Measurements from ENCODE around the gene SLIT3.

The SLIT3 gene

GRCh38 chr5:169300468-169301385 lies at the start of gene SLIT3:
Gene SLIT3, minus strand, starts transcription at chr5:169301139. Its CDS starts 430 bp downstream, at chr5:169300709.
- DNase-seq, result no peak

GRCh38 chr5:169350016-169350415 lies 49.1 kb upstream of the SLIT3 start:
- DNase-seq, result no peak

DNA sequence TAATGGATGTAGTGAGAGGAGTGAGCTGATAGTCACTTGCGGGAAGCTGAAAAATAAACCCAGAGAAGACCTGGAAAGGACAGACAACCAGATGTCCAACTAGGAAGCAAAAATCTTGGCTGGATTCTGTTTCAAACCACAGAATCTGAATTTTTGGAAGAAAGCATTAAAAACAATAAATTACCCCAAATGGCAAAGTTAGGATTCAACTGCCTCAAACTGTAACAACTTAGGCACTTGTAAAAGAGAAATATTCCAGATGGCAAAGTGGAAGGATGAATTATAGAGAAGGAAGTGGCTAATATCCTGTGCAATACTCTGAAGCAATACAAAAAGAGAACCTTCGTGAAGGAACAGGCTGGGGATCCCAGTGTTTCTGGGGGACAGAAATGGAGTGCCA lies 46.8 kb upstream of the SLIT3 start:
- no peak for DNase-seq

- DNase-seq, result no peak
These were observed 43.7 kb upstream of the SLIT3 start for GRCh38 chr5:169344629-169345028.

DNA sequence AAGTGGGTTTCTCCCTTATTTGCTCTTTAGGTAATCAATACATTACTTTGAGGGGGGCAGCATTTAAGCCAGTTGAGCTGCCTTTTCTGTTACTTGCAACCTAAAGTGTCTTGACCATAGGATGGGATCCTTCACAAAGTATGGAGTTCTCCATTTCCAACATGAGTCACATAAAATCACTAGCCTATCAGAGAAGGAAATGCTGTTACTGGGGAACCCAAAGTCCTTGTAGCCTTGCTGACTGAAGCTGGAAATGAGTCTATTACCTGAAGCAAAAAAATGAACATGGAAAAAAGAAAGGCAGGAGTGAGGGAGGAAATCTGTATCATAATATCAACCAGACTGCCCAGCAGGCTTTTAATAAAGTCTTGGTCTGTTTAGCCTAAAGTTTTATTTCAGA lies 42.8 kb upstream of the SLIT3 start:
- DNase-seq, result no peak

DNA sequence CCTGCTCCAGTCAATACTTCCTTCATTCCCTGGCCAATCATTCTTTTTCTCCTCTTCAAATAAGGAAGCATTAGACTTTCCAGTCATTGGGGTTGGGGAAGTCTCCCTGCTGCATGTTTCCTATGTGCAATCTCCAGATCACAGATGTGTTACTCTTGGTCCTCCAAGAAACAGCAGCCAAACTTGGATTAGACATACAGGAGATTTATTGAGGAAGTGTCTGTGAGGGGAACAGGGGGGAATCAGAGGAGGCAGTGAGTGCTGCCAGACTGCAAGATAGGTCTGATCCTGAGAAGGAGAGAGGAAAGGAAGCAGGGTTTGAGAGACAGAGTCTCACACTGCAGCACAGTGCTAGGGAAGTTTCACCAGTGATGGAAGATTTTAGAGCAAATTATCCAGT lies 40.6 kb upstream of the SLIT3 start:
- no peak for DNase-seq

DNA sequence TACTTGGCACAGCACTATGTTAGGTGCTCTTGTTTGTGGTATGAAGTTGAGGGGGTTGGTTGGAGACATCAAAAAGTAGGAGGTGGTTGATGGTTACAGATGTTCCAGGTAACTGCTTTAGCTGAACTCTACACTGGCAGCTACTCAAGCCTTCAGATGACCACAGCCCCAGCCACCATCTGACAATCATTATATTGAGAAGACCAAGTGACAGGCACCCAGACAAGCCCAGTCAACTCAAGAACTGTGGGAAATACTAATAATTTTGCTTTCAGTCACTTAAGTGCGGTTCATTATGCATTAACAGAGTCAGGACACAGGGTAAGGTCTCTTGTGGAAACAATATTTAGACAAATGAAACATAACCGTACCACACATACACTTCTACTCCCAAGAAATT lies 38.9 kb upstream of the SLIT3 start:
- DNase-seq, result no peak

DNA sequence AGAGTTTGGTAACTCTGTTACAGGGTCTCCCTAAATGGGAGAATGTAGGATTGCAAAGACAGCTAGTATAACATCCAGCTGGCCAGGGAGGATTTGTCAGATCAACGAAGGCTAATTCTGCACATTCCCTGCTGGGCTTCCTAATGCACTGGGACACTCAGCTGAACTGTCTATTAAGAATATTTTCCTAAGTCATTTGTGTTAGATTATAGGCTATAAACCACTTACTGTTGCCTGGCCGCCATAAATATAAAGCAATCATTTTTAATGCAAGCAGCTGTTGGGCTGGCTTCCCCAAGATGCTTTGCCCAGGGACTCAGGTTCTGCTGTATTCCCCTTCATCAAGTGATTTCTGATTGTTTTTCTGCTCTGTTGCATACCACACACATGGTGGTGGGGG lies 35.3 kb upstream of the SLIT3 start:
- DNase-seq, result no peak

DNA sequence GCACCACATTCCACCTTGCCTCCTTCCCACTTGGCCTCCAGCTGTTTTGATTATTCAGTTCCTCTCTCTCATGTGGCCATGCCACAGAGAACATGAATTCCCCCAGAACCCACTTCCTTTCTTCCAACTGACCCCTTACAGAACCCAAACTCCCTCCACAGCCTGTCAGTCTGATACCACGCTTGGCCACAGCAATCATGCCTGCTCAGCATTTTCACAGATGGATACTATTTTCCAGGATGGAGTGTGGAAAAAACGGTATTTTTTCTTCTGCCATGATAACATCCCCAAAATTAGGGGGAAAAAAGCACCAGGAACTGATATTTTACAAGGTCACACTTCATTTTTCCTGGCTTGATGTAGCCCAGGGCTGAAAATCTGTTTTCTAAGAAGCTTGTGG lies 34.9 kb upstream of the SLIT3 start:
- no peak for DNase-seq

- DNase-seq, result no peak
These were observed 32.6 kb upstream of the SLIT3 start for GRCh38 chr5:169333518-169333917.

DNA sequence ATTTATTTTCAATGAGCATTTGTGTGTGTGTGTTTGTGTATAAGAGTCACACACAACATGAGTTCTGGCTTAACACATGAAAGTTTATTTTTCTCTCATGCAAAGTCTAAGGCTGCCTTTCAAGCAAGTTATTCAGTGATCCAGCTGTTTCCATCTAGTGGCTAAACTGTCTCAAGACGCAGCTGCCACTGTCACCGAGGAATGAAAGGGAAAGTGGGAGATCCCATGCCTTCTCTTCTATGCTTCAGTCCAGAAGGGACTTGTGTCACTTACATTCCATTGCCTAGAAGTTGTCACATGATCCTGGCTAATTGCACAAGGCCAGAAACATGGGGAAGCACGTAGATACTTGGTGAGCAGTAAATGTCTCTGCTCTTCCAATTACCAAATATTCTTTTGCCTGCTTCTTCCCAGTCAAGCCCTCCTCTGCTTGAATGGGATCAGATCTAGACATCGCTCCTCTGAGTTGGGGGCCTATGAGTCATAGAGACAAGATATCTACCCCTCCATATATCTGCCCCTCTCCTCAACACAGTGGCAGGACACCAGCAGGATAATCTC lies 30.4 kb upstream of the SLIT3 start:
- DNase-seq, result no peak

DNA sequence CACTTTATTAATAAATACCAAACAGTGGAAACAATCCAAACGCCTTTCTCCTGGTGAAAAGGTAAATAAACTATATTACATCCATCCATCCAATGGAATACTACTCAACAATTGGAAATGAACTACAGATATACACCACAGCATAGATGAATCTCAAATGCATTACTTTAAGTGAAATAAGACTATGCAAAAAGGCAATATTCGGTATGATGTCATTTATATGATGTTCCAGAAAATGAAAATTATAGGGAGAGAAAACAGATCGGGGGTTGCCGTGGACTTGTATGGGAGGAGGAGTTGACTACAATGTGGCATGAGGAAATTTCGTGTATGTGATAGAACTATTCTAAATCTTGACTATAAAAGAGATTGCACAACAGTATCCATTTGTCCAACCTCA lies 27.5 kb upstream of the SLIT3 start:
- no peak for DNase-seq

- no peak for DNase-seq
These were observed 24.3 kb upstream of the SLIT3 start for GRCh38 chr5:169325273-169325672.

DNA sequence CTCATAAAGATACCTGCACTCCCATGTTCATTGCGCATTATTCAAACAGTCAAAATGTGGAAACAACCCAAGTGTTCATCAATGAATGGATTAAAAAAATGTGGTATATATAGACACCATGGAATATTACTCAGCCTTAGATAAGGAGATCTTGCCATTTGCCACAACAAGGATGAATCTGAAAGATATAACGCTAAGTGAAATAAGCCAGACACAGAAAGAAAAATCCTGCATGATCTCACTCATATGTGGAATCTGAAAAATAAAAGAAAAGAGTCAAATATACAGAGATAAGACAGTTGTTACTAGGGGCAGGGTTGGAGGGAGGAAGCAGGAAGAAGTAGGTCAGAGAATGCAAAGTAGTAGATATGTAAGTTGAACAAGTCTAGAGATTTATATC lies 17.6 kb upstream of the SLIT3 start:
- no peak for DNase-seq

DNA sequence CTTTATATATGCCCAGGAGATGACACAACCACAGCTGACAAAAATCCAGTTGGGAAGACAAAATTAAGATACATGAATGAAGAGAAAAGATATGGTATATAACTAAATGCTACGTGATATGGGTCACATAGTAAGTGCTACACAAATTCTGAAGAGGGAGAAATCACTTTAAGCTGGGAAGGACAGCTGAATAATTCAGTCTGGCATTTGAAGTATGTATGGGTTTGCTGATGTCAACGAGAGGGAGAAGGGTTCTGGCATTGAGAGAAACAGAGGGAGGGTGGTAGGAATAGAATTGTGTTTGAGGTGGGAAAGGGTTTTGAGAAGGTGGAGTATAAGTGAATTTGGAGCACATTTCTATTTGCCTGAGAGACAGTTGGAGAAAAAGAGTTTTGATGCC lies 6.7 kb upstream of the SLIT3 start:
- no peak for DNase-seq

- no peak for DNase-seq
These were observed 4.4 kb upstream of the SLIT3 start for GRCh38 chr5:169305366-169305765.

DNA sequence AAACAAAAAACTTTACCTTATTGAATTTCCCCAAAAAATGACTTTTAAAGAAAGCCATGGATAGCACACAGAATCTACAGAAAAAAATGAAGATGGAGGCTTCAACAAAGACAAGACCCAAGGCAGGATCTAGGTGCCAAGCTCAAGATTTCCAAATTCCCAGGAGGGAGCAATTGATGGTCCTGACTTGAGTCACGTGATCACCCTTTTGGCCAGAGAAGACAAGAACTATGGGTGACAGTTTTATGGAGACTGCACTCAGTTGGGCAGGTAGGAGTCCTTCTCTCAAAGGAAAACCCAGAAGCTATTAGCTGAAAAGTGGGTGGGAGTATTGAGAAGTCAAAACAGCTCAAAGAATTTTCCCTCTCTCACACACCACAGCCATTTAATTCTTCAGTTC lies 3.2 kb upstream of the SLIT3 start:
- DNase-seq, result no peak

GRCh38 chr5:169303119-169303515 lies 2.2 kb upstream of the SLIT3 start:
- no peak for DNase-seq

DNA sequence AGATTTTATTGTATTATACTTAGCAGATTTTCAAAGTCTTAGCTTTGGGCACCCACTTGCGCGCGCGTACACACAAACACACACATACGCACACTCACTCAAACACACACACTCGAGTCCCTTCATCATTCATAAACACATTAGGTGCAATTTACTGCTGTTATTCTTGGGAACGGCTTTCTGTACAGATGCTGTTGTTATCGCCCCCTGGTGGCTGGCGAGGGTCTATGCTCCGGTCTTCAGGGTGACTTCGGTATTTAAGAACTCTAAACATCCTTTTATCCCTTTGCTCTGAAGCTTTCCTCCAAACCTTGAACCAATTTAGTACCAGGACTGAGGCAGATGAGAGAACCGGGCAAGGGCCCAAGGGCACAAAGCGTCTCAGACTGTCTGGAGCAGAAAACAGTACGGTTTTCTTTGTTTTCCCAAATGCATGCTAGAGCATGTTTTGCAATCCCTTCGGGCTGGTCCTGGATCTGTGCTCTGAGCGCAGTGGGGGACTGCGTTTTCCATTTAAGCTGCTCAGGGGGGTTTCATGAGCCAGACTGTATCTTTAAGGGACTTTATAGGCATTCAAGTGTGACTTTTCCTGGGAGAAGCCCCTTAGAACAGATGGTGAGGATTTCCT lies 1.7 kb upstream of the SLIT3 start:
- DNase-seq, result no peak

- DNase-seq, result no peak
These were observed 1.0 kb upstream of the SLIT3 start for GRCh38 chr5:169301986-169302385.

DNA sequence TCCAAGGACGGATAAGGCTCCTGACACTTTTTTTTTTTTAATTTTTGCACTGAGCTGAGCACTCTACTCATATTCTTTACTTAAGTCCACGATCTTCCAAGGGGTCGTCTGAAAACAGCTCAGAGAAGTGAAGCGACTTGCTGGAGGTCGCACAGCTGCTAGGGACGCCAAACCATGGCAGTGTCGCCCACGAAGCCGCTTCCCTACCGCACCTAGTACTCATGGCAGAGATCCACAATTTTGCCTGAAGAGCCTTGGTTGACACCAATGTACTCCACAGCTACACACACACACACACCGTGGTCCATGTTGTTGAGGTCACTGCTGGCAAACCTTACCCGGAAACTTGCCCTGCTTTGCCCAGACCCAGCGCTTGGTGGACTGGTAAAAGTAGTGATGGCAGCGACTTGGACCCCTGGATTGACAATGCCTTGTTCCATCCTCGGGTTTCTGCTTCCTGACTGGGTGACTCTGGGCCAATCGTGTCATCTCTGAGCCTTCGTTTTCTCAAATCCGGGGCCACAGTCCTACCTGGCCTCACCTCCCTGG lies 521 bp upstream of the SLIT3 start:
- DNase-seq, result no peak

- no peak for DNase-seq
These were observed 1.1 kb downstream of the SLIT3 start for GRCh38 chr5:169299663-169300467.

DNA sequence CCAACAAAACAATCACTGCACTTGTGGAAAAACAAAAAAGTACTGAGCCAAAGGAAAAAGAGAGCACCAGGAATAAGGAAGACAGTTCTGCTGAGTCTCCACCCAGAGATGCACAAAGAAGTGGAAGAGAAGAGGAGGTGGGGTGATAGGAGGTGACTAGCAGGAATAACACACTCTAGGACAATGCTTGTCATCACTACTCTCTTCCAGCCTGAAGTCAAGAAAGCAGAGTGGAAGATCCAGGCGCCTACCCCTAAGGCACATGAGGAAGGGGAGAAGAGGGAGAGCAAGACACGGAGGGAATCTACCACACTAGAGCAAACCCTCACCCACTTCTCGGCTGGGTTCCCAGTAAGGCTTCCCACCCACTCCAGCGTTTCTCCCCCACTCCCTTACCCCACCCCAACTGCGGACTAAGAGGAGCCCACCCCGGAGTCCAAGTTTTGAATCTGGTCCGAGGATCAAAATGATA lies 1.7 kb downstream of the SLIT3 start:
- DNase-seq, result no peak

Measured in NCI-H1436 treated with DMSO at 0.1 percent for 48 hours (cell line).